Nephron (organoid): ENCODE data around the gene PAOX.
"Not testable (repeated sequence)": the region's sequence is repeated elsewhere in the genome, so short reads cannot be mapped to it uniquely, and the experiment has no call there.

Experiments used
- H3K27ac Mint-ChIP-seq, 3 experiments: 2 replicates each; pipeline ENCODE4 v1.8.0; 2020; ENCODE audit warnings: mixed read lengths in 3 of 3, mild to moderate bottlenecking in 2 of 3, moderate library complexity in 1 of 3
- H3K27me3 Mint-ChIP-seq: 2 replicates; pipeline ENCODE4 v1.8.0; 2021; ENCODE audit warnings: low read depth, mild to moderate bottlenecking, moderate library complexity, mixed read lengths
- H3K36me3 Mint-ChIP-seq: 2 replicates; pipeline ENCODE4 v1.8.0; 2020; ENCODE audit warnings: low read depth, mixed read lengths
- H3K4me1 Mint-ChIP-seq: 2 replicates; pipeline ENCODE4 v1.8.0; 2020; ENCODE audit warnings: mixed read lengths
- H3K4me3 Mint-ChIP-seq, 3 experiments: 2 replicates each; pipeline ENCODE4 v1.8.0; 2020; ENCODE audit warnings: mild to moderate bottlenecking in 3 of 3, mixed read lengths in 3 of 3, moderate library complexity in 2 of 3
- H3K9me3 Mint-ChIP-seq: 2 replicates; pipeline ENCODE4 v1.8.0; 2020; ENCODE audit warnings: mixed read lengths
- CTCF ChIP-seq, 3 experiments: fragments of 200-600 bp; sonication (generic); IDR thresholded peaks; one replicate each; pipeline ENCODE4 v1.5.0; 2021; ENCODE audit warnings: antibody characterized with exemption in 3 of 3; ENCODE audit not compliant: unreplicated experiment in 3 of 3

PAOX gene

GRCh38 chr10:133372507-133372906 is 6.6 kb upstream of the PAOX start:
- Mint-ChIP-seq H3K4me1 (peaks cover 44% of the 10 kb centered on the region), H3K9me3 (no peaks in the 10 kb centered on the region), H3K4me3 (peak overlapping the region; percentile 82 to 88 (median 85)), H3K27me3 (peaks cover 5% of the 10 kb centered on the region), H3K27ac (no peak overlapping the region), H3K36me3 (peaks cover 24% of the 10 kb centered on the region)
- no peak for TF ChIP-seq CTCF (IDR thresholded peaks at IDR 0.05; ENCODE audit: unreplicated experiment in 3 of 3)

DNA sequence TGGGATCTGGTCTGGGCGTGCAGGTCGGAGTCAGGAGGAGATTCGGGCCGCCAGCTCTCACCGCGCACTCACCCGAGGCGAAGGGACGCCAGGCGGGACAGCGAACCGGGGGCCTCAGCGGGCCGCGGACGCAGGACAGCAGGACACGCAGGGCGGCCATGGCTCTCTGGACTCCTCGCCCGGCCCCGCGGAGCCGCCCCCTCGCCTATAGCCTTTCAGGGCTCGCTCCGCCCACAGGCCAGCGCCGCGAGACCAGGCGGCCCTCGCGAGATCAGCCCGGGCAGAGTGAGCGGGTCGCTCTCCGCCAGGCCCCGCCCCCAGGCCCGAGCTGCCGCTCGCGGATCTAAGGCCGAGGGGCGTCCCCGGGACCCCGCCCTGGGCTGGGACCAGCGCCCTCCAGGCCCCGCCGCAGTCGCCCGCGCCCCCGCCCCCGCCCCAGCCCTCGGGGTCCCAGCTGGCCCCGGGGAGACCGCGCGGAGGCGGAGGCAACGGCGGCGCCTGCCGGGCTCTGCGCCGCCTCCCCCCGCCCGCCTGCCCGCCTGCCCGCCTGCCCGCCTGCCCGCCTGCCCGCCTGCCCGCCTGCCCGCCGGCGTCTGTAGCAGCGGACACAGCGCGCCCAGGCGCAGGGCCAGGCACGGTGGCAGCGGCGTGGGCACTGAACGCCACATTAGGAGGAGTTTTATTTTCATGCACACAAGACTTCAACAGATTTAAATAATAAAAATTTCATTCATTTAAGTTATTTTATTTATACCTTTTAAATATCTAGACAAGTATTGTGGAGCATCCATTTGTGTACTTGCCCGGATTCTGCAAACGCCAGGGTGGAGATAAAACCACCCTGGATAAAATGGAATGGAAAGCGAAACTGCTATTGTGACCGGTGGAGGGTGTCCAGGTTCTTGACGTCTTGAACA is 5.6 kb upstream of the PAOX start, which contains the start of gene ECHS1:
Gene ECHS1, minus strand, starts transcription at position 181 of the 917 bp plus-strand sequence. Its CDS starts 21 bp downstream, at position 160.
- peaks cover 5% of the 10 kb centered on the region for H3K27me3 Mint-ChIP-seq
- no peaks in the 10 kb centered on the region for H3K9me3 Mint-ChIP-seq
- H3K4me1 Mint-ChIP-seq, result peaks cover 38% of the 10 kb centered on the region
- TF ChIP-seq CTCF (IDR thresholded peaks at IDR 0.05; ENCODE audit: unreplicated experiment in 3 of 3), result no peak
- peak within 1 kb of the TSS; percentile 72 to 93 (median 81) for H3K27ac Mint-ChIP-seq
- peak within 1 kb of the TSS; percentile 93 to 98 (median 94) for H3K4me3 Mint-ChIP-seq
- H3K36me3 Mint-ChIP-seq, result peaks cover 17% of the 10 kb centered on the region

GRCh38 chr10:133375357-133376115 is 3.5 kb upstream of the PAOX start:
- TF ChIP-seq CTCF (IDR thresholded peaks at IDR 0.05; ENCODE audit: unreplicated experiment in 3 of 3), result no peak
- peaks cover 22% of the 10 kb centered on the region for H3K4me1 Mint-ChIP-seq
- H3K27me3 Mint-ChIP-seq, result peaks cover 5% of the 10 kb centered on the region
- peak overlapping the region; percentile 42 to 80 (median 65) for H3K4me3 Mint-ChIP-seq
- H3K27ac Mint-ChIP-seq, result peak overlapping the region; percentile 58 to 93 (median 72)
- peaks cover under 1% of the 10 kb centered on the region for H3K36me3 Mint-ChIP-seq
- H3K9me3 Mint-ChIP-seq, result no peaks in the 10 kb centered on the region

DNA sequence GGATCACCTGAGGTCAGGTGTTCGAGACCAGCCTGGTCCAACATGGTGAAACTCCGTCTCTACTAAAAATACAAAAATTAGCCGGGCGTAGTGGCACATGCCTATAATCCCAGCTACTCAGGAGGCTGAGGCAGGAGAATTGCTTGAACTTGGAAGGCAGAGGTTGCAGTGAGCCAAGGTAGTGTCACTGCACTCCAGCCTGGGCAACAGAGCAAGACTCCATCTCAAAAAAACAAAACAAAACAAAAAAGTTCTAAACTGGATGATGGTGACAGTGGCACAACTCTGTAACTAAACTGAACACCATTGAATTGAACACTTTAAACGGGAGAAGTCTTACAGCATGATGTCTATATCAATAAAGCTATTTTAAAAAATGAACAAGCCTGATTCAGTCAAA is 2.9 kb upstream of the PAOX start:
- not testable (repeated sequence) for H3K27me3 Mint-ChIP-seq, H3K36me3 Mint-ChIP-seq, H3K9me3 Mint-ChIP-seq
- H3K4me1 Mint-ChIP-seq, result peaks cover 20% of the 10 kb centered on the region
- peak overlapping the region in 1 of 3 experiments; percentile 54 for H3K27ac Mint-ChIP-seq
- H3K4me3 Mint-ChIP-seq, result peak overlapping the region; percentile 65 to 71 (median 69)

DNA sequence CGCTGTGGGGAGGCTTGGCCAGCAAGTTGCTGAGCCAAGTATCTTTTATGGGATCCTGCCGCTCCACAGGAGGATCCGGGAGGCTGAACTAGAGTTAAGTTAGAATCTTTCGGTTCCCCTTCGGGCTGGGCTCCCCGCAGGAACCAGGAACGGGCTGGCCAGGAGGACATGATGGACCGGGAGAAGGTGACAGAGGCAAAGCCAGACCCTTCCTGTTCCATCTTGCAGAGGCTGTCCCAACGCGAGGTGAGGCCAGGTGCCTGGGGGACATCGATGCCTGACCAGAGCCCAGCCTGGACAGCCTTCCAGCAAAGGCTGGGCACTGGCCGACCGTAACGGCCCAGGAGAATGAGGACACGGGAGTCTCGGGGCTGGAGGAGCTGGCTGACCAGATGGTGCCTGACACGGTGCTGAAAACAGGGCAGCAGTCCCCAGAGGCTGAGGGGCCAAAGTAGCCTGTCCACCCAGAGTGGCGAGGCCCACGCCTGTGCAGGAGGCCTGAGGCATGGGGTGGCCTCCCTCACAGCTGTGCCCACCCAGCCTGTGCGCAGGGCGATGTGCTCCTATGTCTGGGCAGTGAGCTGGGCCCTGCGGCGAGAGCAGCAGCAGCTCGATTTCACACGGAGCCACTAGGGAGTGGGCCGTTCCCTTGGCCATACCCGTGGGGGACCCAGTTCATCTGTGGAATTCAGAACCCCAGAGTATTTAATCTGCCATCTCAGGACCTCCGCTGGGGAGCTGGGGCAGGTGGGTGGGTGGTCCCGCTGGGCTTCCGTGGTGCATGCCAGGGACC is 1.8 kb upstream of the PAOX start:
- peaks cover 5% of the 10 kb centered on the region for H3K27me3 Mint-ChIP-seq

More for the DNA sequence above, 1.8 kb upstream of the PAOX start:
- TF ChIP-seq CTCF (IDR thresholded peaks at IDR 0.05; ENCODE audit: unreplicated experiment in 3 of 3), result no peak
- Mint-ChIP-seq H3K9me3 (no peaks in the 10 kb centered on the region), H3K36me3 (peaks cover 3% of the 10 kb centered on the region), H3K4me1 (peaks cover 20% of the 10 kb centered on the region), H3K27ac (no peak overlapping the region), H3K4me3 (peak overlapping the region; percentile 69 to 73 (median 71))
